Hepatocyte (in vitro differentiated cells): ENCODE data around the gene PDLIM5. TPM values are rescaled to one million over a fixed set of nuclear protein-coding genes. Genes with fewer than 3 reads are reported as not detected.

Experiments used
- DNase-seq: peaks from one replicate; pipeline ENCODE4 v3.0.0-alpha.2; 2016; ENCODE audit warnings: low spot score
- H2AFZ ChIP-seq: fragments of 200-600 bp; sonication (generic); 2 replicates; pipeline ENCODE4 v1.6.0; 2016; ENCODE audit warnings: antibody characterized with exemption, mild to moderate bottlenecking
- H3K27ac ChIP-seq: fragments of 200-600 bp; sonication (generic); 2 replicates; pipeline ENCODE4 v1.5.1; 2016; ENCODE audit warnings: mild to moderate bottlenecking
- H3K27me3 ChIP-seq: fragments of 200-600 bp; sonication (generic); 2 replicates; pipeline ENCODE4 v1.6.1; 2016
- H3K36me3 ChIP-seq: fragments of 200-600 bp; sonication (generic); replicated peaks from 2 replicates; pipeline ENCODE4 v1.5.1; 2016; ENCODE audit warnings: low read depth; ENCODE audit not compliant: insufficient read depth
- H3K4me1 ChIP-seq: fragments of 200-600 bp; sonication (generic); 2 replicates; pipeline ENCODE4 v1.5.1; 2016; ENCODE audit warnings: mild to moderate bottlenecking, moderate library complexity; ENCODE audit not compliant: insufficient read depth
- H3K4me2 ChIP-seq: fragments of 200-600 bp; sonication (generic); 2 replicates; pipeline ENCODE4 v1.6.0; 2016
- H3K4me3 ChIP-seq: fragments of 200-600 bp; sonication (generic); 2 replicates; pipeline ENCODE4 v1.5.1; 2016; ENCODE audit warnings: mild to moderate bottlenecking
- H3K79me2 ChIP-seq: fragments of 200-600 bp; sonication (generic); 2 replicates; pipeline ENCODE4 v1.6.0; 2017; ENCODE audit warnings: mild to moderate bottlenecking
- H3K9me2 ChIP-seq: fragments of 200-600 bp; sonication (generic); replicated peaks from 2 replicates; pipeline ENCODE4 v1.6.0; 2017; ENCODE audit warnings: mild to moderate bottlenecking; ENCODE audit not compliant: insufficient read depth
- H3K9me3 ChIP-seq: fragments of 200-600 bp; sonication (generic); 2 replicates; pipeline ENCODE4 v1.5.1; 2016; ENCODE audit warnings: low read depth, mild to moderate bottlenecking
- H4K20me1 ChIP-seq: fragments of 200-600 bp; sonication (generic); 2 replicates; pipeline ENCODE4 v1.6.0; 2016; ENCODE audit warnings: mild to moderate bottlenecking; ENCODE audit not compliant: insufficient read depth, poor library complexity, severe bottlenecking
- EZH2 ChIP-seq: fragments of 200-600 bp; sonication (generic); IDR thresholded peaks from 2 replicates; pipeline ENCODE4 v1.6.1; 2016; ENCODE audit warnings: antibody characterized with exemption, mild to moderate bottlenecking, borderline replicate concordance
- EZH2phosphoT487 ChIP-seq: fragments of 200-600 bp; sonication (generic); IDR thresholded peaks from one replicate; pipeline ENCODE4 v1.6.1; 2018; ENCODE audit warnings: antibody characterized with exemption, mild to moderate bottlenecking, low read depth, moderate library complexity; ENCODE audit not compliant: unreplicated experiment, severe bottlenecking
- WGBS: methylation state at CpG from one replicate; pipeline ENCODE4 v1.1.6; 2016; ENCODE audit warnings: low lambda C conversion rate; ENCODE audit errors: missing lambda C conversion rate; 5-methylcytosine and 5-hydroxymethylcytosine counted together
- polyA plus RNA-seq: library from polyadenylated mRNA; unstranded; fragments of >200 nt; fragmentation: Nextera tagmentation; extraction: Ambion mirVana; gene quantifications from 2 replicates; pipeline ENCODE4 v1.2.1, GENCODE V29; 2016
- total RNA-seq: library from RNA; depleted of rRNA; stranded (reverse); fragments of >200 nt; gene quantifications from 2 replicates; pipeline ENCODE4 v1.2.3, GENCODE V29; 2014
- TF ChIP-seq, protein P1 (sequence below): fragments of 200-600 bp; sonication (generic); IDR thresholded peaks from 2 replicates; pipeline ENCODE4 v1.5.1; 2016; ENCODE audit warnings: antibody characterized with exemption, mild to moderate bottlenecking; ENCODE audit not compliant: poor library complexity

PDLIM5 gene
- total and polyA plus RNA-seq, 2 experiments from 2014 or later = 97.1 to 121 TPM

DNA sequence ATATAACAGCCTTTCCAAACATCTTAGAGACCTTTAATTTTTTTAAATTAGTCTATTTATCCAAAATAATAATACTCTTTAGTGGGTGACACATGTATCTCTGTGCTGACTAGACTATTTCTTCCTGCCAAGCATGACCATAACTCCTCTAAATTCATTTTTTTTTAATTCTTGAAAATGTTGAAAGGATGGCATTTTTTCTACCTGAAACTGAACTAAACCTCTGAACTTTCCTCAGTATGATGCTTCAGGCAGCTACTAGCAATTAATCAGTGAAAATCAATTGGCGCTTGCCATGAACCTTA is 42.4 kb upstream of the PDLIM5 start:
- Histone ChIP-seq H3K36me3 (no peaks in the 10 kb centered on the region), H2AFZ (no peak overlapping the region), H3K27ac (peak overlapping the region; percentile 39), H4K20me1 (no peaks in the 10 kb centered on the region), H3K79me2 (no peaks in the 10 kb centered on the region), H3K4me1 (peaks cover 18% of the 10 kb centered on the region), H3K9me2 (no peaks in the 10 kb centered on the region), H3K9me3 (no peaks in the 10 kb centered on the region), H3K4me2 (no peak overlapping the region), H3K27me3 (no peaks in the 10 kb centered on the region), H3K4me3 (no peak overlapping the region)
- TF ChIP-seq EZH2 (no peak), EZH2phosphoT487 (no peak)
- TF ChIP-seq, protein P1, sequence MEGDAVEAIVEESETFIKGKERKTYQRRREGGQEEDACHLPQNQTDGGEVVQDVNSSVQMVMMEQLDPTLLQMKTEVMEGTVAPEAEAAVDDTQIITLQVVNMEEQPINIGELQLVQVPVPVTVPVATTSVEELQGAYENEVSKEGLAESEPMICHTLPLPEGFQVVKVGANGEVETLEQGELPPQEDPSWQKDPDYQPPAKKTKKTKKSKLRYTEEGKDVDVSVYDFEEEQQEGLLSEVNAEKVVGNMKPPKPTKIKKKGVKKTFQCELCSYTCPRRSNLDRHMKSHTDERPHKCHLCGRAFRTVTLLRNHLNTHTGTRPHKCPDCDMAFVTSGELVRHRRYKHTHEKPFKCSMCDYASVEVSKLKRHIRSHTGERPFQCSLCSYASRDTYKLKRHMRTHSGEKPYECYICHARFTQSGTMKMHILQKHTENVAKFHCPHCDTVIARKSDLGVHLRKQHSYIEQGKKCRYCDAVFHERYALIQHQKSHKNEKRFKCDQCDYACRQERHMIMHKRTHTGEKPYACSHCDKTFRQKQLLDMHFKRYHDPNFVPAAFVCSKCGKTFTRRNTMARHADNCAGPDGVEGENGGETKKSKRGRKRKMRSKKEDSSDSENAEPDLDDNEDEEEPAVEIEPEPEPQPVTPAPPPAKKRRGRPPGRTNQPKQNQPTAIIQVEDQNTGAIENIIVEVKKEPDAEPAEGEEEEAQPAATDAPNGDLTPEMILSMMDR = no peak
- WGBS = 94% methylated on average over 1 of the region's 1 CpG
- DNase-seq = no peak

DNA sequence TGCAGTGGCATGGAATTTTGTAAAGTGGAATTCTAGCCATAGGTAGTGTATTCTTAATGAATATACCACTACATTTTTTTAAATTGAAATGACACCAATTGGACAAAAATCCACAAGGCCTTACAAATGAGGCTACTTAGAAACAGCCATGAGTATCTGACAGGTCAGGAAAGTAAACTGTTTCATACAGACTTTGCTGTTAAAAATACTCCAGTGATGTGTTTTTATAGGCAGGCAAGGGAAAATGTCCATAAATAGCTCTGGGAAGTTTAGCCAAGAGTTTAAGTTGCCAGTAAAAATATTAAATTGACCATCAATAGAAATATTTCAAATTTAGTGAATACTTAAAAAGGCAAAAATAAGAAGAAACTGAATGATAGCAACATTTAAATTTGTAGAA is 41.8 kb upstream of the PDLIM5 start:
- H3K4me1 ChIP-seq = peaks cover 18% of the 10 kb centered on the region
- no peak overlapping the region for H3K4me2 ChIP-seq

DNA sequence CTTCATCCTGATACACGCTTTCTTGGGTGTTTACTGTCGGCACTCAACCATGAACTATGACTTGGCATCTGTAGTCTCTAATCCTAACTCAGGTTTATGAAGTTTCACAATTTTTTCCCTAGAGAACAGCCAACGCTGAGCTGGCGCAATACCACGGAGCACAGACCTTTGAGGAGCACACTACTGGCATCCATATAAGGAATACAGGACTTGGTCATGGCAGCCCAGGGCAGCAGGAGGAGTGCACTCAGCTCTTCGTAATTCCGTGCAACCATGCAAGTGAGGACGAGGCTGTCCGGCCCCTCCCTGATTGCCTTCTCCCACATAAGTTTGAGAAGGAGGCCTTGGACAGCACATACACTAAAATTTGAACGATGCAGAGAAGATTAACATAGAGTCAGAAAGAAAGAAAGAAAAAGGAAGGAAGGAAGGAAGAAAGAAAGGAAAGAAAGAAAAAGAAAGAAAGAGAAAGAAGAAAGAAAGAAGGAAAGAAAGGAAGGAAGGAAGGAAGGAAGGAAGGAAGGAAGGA is 41.0 kb upstream of the PDLIM5 start:
- Histone ChIP-seq H3K9me3 (no peaks in the 10 kb centered on the region), H3K27ac (no peak overlapping the region), H3K27me3 (no peaks in the 10 kb centered on the region), H3K9me2 (no peaks in the 10 kb centered on the region), H3K4me2 (no peak overlapping the region), H3K79me2 (no peaks in the 10 kb centered on the region), H3K4me1 (peaks cover 18% of the 10 kb centered on the region), H4K20me1 (no peaks in the 10 kb centered on the region), H2AFZ (no peak overlapping the region), H3K36me3 (no peaks in the 10 kb centered on the region), H3K4me3 (no peak overlapping the region)
- TF ChIP-seq EZH2phosphoT487 (no peak), EZH2 (no peak)
- TF ChIP-seq, protein P1 = no peak
- peak; percentile 8 for DNase-seq
- 87% methylated on average over 10 of the region's 10 CpGs for WGBS

More for the DNA sequence above, 41.8 kb upstream of the PDLIM5 start:
- no peaks in the 10 kb centered on the region for H3K36me3 ChIP-seq
- H3K4me3 ChIP-seq = no peak overlapping the region
- H2AFZ ChIP-seq = no peak overlapping the region
- H3K9me3 ChIP-seq = no peaks in the 10 kb centered on the region
- no peak for DNase-seq
- H3K9me2 ChIP-seq = no peaks in the 10 kb centered on the region
- no peak overlapping the region for H3K27ac ChIP-seq
- H3K27me3 ChIP-seq = no peaks in the 10 kb centered on the region
- no peaks in the 10 kb centered on the region for H3K79me2 ChIP-seq
- TF ChIP-seq EZH2phosphoT487 = no peak
- TF ChIP-seq EZH2 = no peak
- TF ChIP-seq, protein P1 = no peak
- no peaks in the 10 kb centered on the region for H4K20me1 ChIP-seq

- no peaks in the 10 kb centered on the region for H3K9me2 ChIP-seq
- H3K79me2 ChIP-seq = no peaks in the 10 kb centered on the region
- H3K27ac ChIP-seq = no peak overlapping the region
- TF ChIP-seq EZH2 (no peak), EZH2phosphoT487 (no peak)
- TF ChIP-seq, protein P1 = no peak
- H3K4me3 ChIP-seq = no peak overlapping the region
- H2AFZ ChIP-seq = no peak overlapping the region
- H3K9me3 ChIP-seq = no peaks in the 10 kb centered on the region
- H3K27me3 ChIP-seq = no peaks in the 10 kb centered on the region
- peaks cover 18% of the 10 kb centered on the region for H3K4me1 ChIP-seq
- no peak overlapping the region for H3K4me2 ChIP-seq
- no peaks in the 10 kb centered on the region for H4K20me1 ChIP-seq
- H3K36me3 ChIP-seq = no peaks in the 10 kb centered on the region
- no peak for DNase-seq
Measured at GRCh38 chr4:94411296-94411695, 40.4 kb upstream of the PDLIM5 start.
